Prostate gland (tissue), 2 donors: ENCODE results near the gene SNAP29. TPM values are rescaled to one million over a fixed set of nuclear protein-coding genes. Genes with fewer than 3 reads are reported as not detected.

Experiments
- DNase-seq: peaks from one replicate; pipeline ENCODE4 v3.0.0-alpha.2; 2019; ENCODE audit warnings: low spot score
- H3K27ac ChIP-seq, 2 donors: fragments of 200-600 bp; sonication (generic); 2 replicates each; pipeline ENCODE4 v1.5.1; 2017 to 2019
- H3K27me3 ChIP-seq: fragments of 200-600 bp; sonication (generic); replicated peaks from 2 replicates; pipeline ENCODE4 v1.5.1; 2019; ENCODE audit not compliant: insufficient read depth
- H3K36me3 ChIP-seq, 2 donors: fragments of 200-600 bp; sonication (generic); 1 replicate in 1 of 2; 2 replicates in 1 of 2; pipeline versions ENCODE4 v1.5.1 to v1.8.1; 2017 to 2019
- H3K4me1 ChIP-seq: fragments of 200-600 bp; sonication (generic); replicated peaks from 2 replicates; pipeline ENCODE4 v1.5.1; 2019
- H3K4me3 ChIP-seq, 2 donors: fragments of 200-600 bp; sonication (generic); 2 replicates each; pipeline ENCODE4 v1.5.1; 2017 to 2019
- H3K9me3 ChIP-seq: fragments of 200-600 bp; sonication (generic); 2 replicates; pipeline ENCODE4 v1.5.1; 2017
- POLR2A ChIP-seq: fragments of 450-650 bp; IDR thresholded peaks from one replicate; pipeline ENCODE4 v1.6.1; 2016; ENCODE audit warnings: antibody characterized with exemption, mild to moderate bottlenecking
- POLR2AphosphoS5 ChIP-seq: sonication (generic); formaldehyde crosslinking; IDR thresholded peaks from one replicate; pipeline ENCODE4 v1.6.1; 2017; ENCODE audit warnings: antibody characterized with exemption
- WGBS: methylation state at CpG from one replicate; pipeline ENCODE4 v1.1.5; 2018; 5-methylcytosine and 5-hydroxymethylcytosine counted together
- intact Hi-C: fragments of 100-400 bp; cut with DNase I; formaldehyde crosslinking; loops from one replicate; pipeline ENCODE4 v1.14.2; 2022
- total RNA-seq, 2 donors: library from RNA; depleted of rRNA; stranded (reverse); fragments of >200 nt; gene quantifications; one replicate each; pipeline ENCODE4 v1.1.0, GENCODE V29; 2016
- TF ChIP-seq, protein P1 (sequence below), 4 experiments: fragments of 200-600 bp in 2 of 4; fragments of 450-650 bp in 2 of 4; sonication (generic) in 2 of 4; IDR thresholded peaks; 1 replicate in 3 of 4; 2 replicates in 1 of 4; pipeline ENCODE4 v1.5.1; 2016 to 2019; ENCODE audit warnings: antibody characterized with exemption in 4 of 4, mild to moderate bottlenecking in 2 of 4, moderate library complexity in 2 of 4

The SNAP29 gene
- total RNA-seq, 2 donors from 2014 or later = 19.1 to 24.1 TPM

DNA sequence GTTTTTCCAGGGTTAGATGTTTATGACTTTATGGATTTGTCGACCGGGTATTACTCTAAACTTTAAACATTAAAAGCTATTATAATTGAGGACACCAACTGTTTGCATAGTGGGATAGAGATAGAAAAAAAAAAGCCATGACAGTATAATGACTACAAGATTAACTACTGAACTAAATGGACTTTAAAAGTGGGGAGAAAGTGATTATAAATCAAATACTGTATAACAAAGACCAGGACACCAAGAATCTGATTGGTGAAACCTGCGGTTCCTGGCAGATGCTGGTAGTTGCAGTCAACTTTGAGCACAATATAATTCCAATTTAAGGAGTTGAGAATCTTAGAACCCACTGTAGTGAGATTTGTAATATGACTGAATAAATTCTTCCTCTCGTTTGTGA lies 60.9 kb downstream of the SNAP29 start:
- Histone ChIP-seq H3K4me3 (peak overlapping the region; percentile 90 to 93), H3K36me3 (no peaks in the 10 kb centered on the region), H3K9me3 (no peaks in the 10 kb centered on the region), H3K4me1 (peaks cover 8% of the 10 kb centered on the region), H3K27me3 (no peaks in the 10 kb centered on the region), H3K27ac (peak overlapping the region in 1 of 2 donors; percentile 23)
- intact Hi-C loops = loop anchor here (5.0 kb wide), 2 partner anchors 62 to 83 kb away; partner anchors contain the start of genes PI4KA, SNAP29 and THAP7
- no peak for DNase-seq
- WGBS = 3% methylated on average over 4 of the region's 4 CpGs
- no peak for TF ChIP-seq POLR2A
- TF ChIP-seq, protein P1, sequence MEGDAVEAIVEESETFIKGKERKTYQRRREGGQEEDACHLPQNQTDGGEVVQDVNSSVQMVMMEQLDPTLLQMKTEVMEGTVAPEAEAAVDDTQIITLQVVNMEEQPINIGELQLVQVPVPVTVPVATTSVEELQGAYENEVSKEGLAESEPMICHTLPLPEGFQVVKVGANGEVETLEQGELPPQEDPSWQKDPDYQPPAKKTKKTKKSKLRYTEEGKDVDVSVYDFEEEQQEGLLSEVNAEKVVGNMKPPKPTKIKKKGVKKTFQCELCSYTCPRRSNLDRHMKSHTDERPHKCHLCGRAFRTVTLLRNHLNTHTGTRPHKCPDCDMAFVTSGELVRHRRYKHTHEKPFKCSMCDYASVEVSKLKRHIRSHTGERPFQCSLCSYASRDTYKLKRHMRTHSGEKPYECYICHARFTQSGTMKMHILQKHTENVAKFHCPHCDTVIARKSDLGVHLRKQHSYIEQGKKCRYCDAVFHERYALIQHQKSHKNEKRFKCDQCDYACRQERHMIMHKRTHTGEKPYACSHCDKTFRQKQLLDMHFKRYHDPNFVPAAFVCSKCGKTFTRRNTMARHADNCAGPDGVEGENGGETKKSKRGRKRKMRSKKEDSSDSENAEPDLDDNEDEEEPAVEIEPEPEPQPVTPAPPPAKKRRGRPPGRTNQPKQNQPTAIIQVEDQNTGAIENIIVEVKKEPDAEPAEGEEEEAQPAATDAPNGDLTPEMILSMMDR (IDR thresholded peaks at IDR 0.05) = no peak
- TF ChIP-seq POLR2AphosphoS5 = no peak

- no peaks in the 10 kb centered on the region for H3K27me3 ChIP-seq
- H3K36me3 ChIP-seq = no peaks in the 10 kb centered on the region
- peak overlapping the region; percentile 90 to 93 for H3K4me3 ChIP-seq
- peaks cover 8% of the 10 kb centered on the region for H3K4me1 ChIP-seq
- no peaks in the 10 kb centered on the region for H3K9me3 ChIP-seq
- intact Hi-C loops = no loop called here
- TF ChIP-seq POLR2AphosphoS5 = no peak
- TF ChIP-seq POLR2A = no peak
- TF ChIP-seq, protein P1 (IDR thresholded peaks at IDR 0.05) = no peak
- H3K27ac ChIP-seq = peak overlapping the region; percentile 16 to 32
- WGBS = 37% methylated on average over 3 of the region's 3 CpGs
- DNase-seq = no peak
Measured at GRCh38 chr22:20920881-20921203, 62.0 kb downstream of the SNAP29 start.

DNA sequence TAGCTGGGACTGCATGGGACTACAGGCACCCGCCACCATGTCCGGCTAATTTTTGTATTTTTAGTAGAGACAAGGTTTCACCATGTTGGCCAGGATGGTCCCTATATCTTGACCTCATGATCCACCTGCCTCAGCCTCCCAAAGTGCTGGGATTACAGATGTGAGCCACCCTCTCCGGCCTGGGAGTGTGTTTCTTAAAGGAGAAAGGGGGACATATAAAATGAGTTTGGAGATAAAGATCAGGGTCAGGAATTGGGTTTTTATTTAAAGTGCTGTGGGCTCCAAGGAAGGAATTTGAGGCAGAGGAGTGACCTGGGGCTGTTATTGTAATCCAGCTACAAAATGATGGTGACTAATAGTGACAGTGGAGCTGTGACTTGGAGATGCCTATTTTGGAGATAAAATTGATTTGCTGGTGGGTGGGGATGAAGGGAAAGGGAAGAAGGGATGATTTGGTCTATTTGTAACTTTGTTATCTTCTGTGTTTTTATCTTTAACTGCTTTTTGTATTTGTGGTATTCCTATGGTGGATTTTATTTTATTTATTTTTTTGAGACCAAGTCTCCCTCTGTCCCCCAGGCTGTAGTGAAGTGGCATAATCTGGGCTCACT lies 63.4 kb downstream of the SNAP29 start:
- Histone ChIP-seq H3K9me3 (no peaks in the 10 kb centered on the region), H3K4me3 (no peak overlapping the region), H3K27me3 (no peaks in the 10 kb centered on the region), H3K27ac (no peak overlapping the region), H3K36me3 (no peaks in the 10 kb centered on the region), H3K4me1 (peaks cover 8% of the 10 kb centered on the region)
- WGBS = 87% methylated on average over 3 of the region's 3 CpGs
- TF ChIP-seq POLR2A (no peak), POLR2AphosphoS5 (no peak)
- TF ChIP-seq, protein P1 (IDR thresholded peaks at IDR 0.05) = no peak
- intact Hi-C loops = no loop called here
- DNase-seq = no peak

DNA sequence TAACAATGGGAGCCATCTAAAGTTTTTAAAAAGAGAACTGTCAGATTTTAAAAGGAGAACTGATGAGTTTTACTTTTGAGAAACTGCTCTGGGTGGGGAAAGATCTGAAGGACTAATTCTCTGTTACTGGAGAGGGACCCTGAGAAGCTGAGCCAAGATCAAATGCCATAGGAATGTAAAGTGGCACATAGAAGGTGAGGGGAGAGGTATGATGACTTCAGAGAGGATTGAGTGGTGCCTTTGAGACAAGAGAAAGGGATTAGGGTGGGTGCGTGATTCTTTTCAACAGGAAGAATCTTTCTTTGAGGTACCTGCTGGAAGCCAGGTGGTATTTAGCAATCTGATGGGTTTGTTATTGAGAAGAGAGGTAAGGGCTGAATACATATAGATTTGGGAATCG lies 67.4 kb downstream of the SNAP29 start:
- TF ChIP-seq, protein P1 (IDR thresholded peaks at IDR 0.05) = no peak
- TF ChIP-seq POLR2A (no peak), POLR2AphosphoS5 (no peak)
- Histone ChIP-seq H3K4me1 (no peaks in the 10 kb centered on the region), H3K9me3 (no peaks in the 10 kb centered on the region), H3K4me3 (no peak overlapping the region), H3K27ac (no peak overlapping the region), H3K36me3 (no peaks in the 10 kb centered on the region), H3K27me3 (no peaks in the 10 kb centered on the region)
- DNase-seq = no peak
- 72% methylated on average over 2 of the region's 2 CpGs for WGBS
- intact Hi-C loops = no loop called here

- Histone ChIP-seq H3K27me3 (no peaks in the 10 kb centered on the region), H3K36me3 (no peaks in the 10 kb centered on the region), H3K9me3 (no peaks in the 10 kb centered on the region), H3K4me1 (no peaks in the 10 kb centered on the region), H3K4me3 (no peak overlapping the region), H3K27ac (no peak overlapping the region)
- TF ChIP-seq POLR2A = no peak
- TF ChIP-seq, protein P1 (IDR thresholded peaks at IDR 0.05) = no peak
- TF ChIP-seq POLR2AphosphoS5 = no peak
- WGBS = 78% methylated on average over 4 of the region's 4 CpGs
- intact Hi-C loops = no loop called here
- DNase-seq = no peak
Measured at GRCh38 chr22:20927940-20928572, 69.2 kb downstream of the SNAP29 start.
